C4-2B (cell line): ENCODE results near the gene TSPAN11.

Source experiments
- ZFX ChIP-seq: fragments of 450-650 bp; IDR thresholded peaks from 2 replicates; pipeline ENCODE4 v1.6.1; 2017
- TF ChIP-seq, protein P1 (sequence below): fragments of 450-650 bp; conservative IDR thresholded peaks from 2 replicates; pipeline ENCODE4 v1.5.1; 2017; ENCODE audit warnings: mild to moderate bottlenecking

DNA sequence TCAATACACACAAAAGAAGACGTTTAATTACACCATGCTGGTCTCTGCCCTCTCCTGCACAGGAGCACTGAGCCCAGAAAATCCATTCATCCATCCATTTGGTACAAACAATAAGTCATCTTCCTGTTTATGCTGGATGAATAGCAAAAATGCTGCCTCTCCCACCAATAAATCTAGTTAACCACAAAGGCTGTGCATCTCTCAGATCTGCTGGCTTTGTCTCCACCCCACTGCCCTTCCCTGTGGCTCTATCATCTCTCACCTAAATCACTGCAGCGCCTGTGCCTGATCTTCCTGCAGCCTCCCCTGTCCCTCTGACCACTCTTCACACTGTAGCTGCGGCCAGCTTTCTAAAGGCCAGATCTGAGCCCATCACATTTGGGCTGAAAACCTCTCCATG is 74.2 kb downstream of the TSPAN11 start:
- TF ChIP-seq, protein P1, sequence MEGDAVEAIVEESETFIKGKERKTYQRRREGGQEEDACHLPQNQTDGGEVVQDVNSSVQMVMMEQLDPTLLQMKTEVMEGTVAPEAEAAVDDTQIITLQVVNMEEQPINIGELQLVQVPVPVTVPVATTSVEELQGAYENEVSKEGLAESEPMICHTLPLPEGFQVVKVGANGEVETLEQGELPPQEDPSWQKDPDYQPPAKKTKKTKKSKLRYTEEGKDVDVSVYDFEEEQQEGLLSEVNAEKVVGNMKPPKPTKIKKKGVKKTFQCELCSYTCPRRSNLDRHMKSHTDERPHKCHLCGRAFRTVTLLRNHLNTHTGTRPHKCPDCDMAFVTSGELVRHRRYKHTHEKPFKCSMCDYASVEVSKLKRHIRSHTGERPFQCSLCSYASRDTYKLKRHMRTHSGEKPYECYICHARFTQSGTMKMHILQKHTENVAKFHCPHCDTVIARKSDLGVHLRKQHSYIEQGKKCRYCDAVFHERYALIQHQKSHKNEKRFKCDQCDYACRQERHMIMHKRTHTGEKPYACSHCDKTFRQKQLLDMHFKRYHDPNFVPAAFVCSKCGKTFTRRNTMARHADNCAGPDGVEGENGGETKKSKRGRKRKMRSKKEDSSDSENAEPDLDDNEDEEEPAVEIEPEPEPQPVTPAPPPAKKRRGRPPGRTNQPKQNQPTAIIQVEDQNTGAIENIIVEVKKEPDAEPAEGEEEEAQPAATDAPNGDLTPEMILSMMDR, result no peak
- no peak for TF ChIP-seq ZFX
